HCT116 (cell line): ENCODE results near the gene MEGF10. TPM values are rescaled to one million over a fixed set of nuclear protein-coding genes. Genes with fewer than 3 reads are reported as not detected.

ENCODE experiments used
- ATAC-seq: fragments of 200-7000 bp; cut with Tn5 transposase; 2 replicates; pipeline ENCODE4 v1.9.1; 2020; ENCODE audit warnings: mild to moderate bottlenecking, moderate library complexity
- BruUV-seq: library from RNA; stranded (reverse); fragments of 400-500 nt; replicated peaks from 2 replicates; lab custom pipeline; 2021; lab: Mats Ljungman, UMichigan
- CTCF ChIA-PET: fragments of 300-600 bp; sonication (Branson Sonifier 250); formaldehyde crosslinking; loops from one replicate; lab custom pipeline; 2021; ENCODE audit warnings: antibody characterized with exemption; lab: Charles Lee
- POLR2A ChIA-PET: fragments of 300-600, 350-600 bp; sonication (Branson Sonifier 250); formaldehyde crosslinking; loops from one replicate; lab custom pipeline; 2021; ENCODE audit warnings: antibody characterized with exemption; lab: Charles Lee
- RAD21 ChIA-PET, 2 experiments: fragments of 300-600 bp; sonication (Branson Sonifier 250); formaldehyde crosslinking; loops; one replicate each; lab custom pipeline; 2023; ENCODE audit warnings: low total read pairs in 2 of 2; ENCODE audit not compliant: uncharacterized antibody in 2 of 2, unreplicated experiment in 2 of 2, low non-redundant PET in 1 of 2; lab: Charles Lee
- DNase-seq: peaks from one replicate; pipeline ENCODE4 v3.0.0-alpha.2; 2010; ENCODE audit warnings: low read depth, low spot score
- H2AFZ ChIP-seq: fragments of 200-600 bp; shearing (Covaris generic), sonication (generic); 2 replicates; pipeline ENCODE4 v1.6.1; 2017; ENCODE audit warnings: low read depth, mixed run types, mixed read lengths, antibody characterized with exemption, low read length; ENCODE audit not compliant: poor library complexity, severe bottlenecking
- H3K27ac ChIP-seq: 2 replicates; pipeline ENCODE4 v1.5.1; 2012; ENCODE audit warnings: low read depth, low read length
- H3K27me3 ChIP-seq: fragments of 200-600 bp; sonication (generic); 2 replicates; pipeline ENCODE4 v1.6.1; 2016; ENCODE audit warnings: mixed run types, low read length, mixed read lengths; ENCODE audit not compliant: insufficient read depth
- H3K36me3 ChIP-seq, 2 experiments: fragments of 200-500 bp in 1 of 2; fragments of 200-600 bp in 1 of 2; sonication (Bioruptor generic) in 1 of 2; sonication (generic) in 1 of 2; 2 replicates each; pipeline versions ENCODE4 v1.5.1 to v1.6.1; 2014 to 2016; ENCODE audit warnings: low read length in 2 of 2, inconsistent platforms in 1 of 2, mixed read lengths in 1 of 2, mixed run types in 1 of 2; ENCODE audit not compliant: insufficient read depth in 2 of 2, control insufficient read depth in 1 of 2
- H3K4me1 ChIP-seq, 2 experiments: fragments of 200-600 bp in 1 of 2; sonication (generic) in 1 of 2; 2 replicates each; pipeline versions ENCODE4 v1.5.1 to v1.6.1; 2012 to 2017; ENCODE audit warnings: low read length in 2 of 2, inconsistent platforms in 1 of 2, mild to moderate bottlenecking in 1 of 2, mixed read lengths in 1 of 2, mixed run types in 1 of 2, moderate library complexity in 1 of 2; ENCODE audit not compliant: insufficient read depth in 2 of 2, control insufficient read depth in 1 of 2
- H3K4me2 ChIP-seq: fragments of 200-600 bp; sonication (generic); 2 replicates; pipeline ENCODE4 v1.6.1; 2017; ENCODE audit warnings: mixed run types, low read length, mixed read lengths
- H3K4me3 ChIP-seq, 2 experiments: fragments of 200-600 bp in 1 of 2; sonication (generic) in 1 of 2; replicated peaks in 1 of 2; 2 replicates each; pipeline ENCODE4 v1.5.1; 2011 to 2016; ENCODE audit warnings: low read length in 2 of 2, control low read depth in 1 of 2, low read depth in 1 of 2, mild to moderate bottlenecking in 1 of 2, mixed read lengths in 1 of 2, mixed run types in 1 of 2
- H3K79me2 ChIP-seq: fragments of 200-600 bp; sonication (generic); 2 replicates; pipeline ENCODE4 v1.6.1; 2017; ENCODE audit warnings: mild to moderate bottlenecking, mixed run types, low read length, moderate library complexity, mixed read lengths; ENCODE audit not compliant: insufficient read depth
- H3K9ac ChIP-seq: fragments of 200-600 bp; sonication (generic); 2 replicates; pipeline ENCODE4 v1.6.1; 2016; ENCODE audit warnings: low read length, mixed read lengths
- H3K9me2 ChIP-seq: fragments of 200-600 bp; sonication (generic), shearing (Covaris generic); 2 replicates; pipeline ENCODE4 v1.6.1; 2017; ENCODE audit warnings: mixed run types, mild to moderate bottlenecking, moderate library complexity; ENCODE audit not compliant: insufficient read depth
- H3K9me3 ChIP-seq, 2 experiments: fragments of 200-500 bp in 1 of 2; fragments of 200-600 bp in 1 of 2; sonication (Bioruptor generic) in 1 of 2; sonication (generic) in 1 of 2; 2 replicates each; pipeline ENCODE4 v1.6.1; 2014 to 2017; ENCODE audit warnings: low read length in 2 of 2, mixed read lengths in 2 of 2, inconsistent platforms in 1 of 2, low read depth in 1 of 2, mild to moderate bottlenecking in 1 of 2, mixed run types in 1 of 2, moderate library complexity in 1 of 2; ENCODE audit not compliant: control insufficient read depth in 1 of 2, insufficient read depth in 1 of 2
- H4K20me1 ChIP-seq: fragments of 200-600 bp; sonication (generic), shearing (Covaris generic); 2 replicates; pipeline ENCODE4 v1.6.1; 2017; ENCODE audit warnings: mixed run types, mild to moderate bottlenecking, moderate library complexity; ENCODE audit not compliant: insufficient read depth
- CEBPB ChIP-seq: IDR thresholded peaks from 2 replicates; pipeline ENCODE4 v1.6.1; 2012; ENCODE audit warnings: low read depth
- EZH2phosphoT487 ChIP-seq: fragments of 200-600 bp; IDR thresholded peaks from 2 replicates; pipeline ENCODE4 v1.6.1; 2018; ENCODE audit warnings: antibody characterized with exemption, borderline replicate concordance
- JUND ChIP-seq: IDR thresholded peaks from 2 replicates; pipeline ENCODE4 v1.6.1; 2012
- MAX ChIP-seq: IDR thresholded peaks from 2 replicates; pipeline ENCODE4 v1.6.1; 2012
- POLR2AphosphoS5 ChIP-seq: IDR thresholded peaks from 2 replicates; pipeline ENCODE4 v1.6.1; 2011; ENCODE audit warnings: mild to moderate bottlenecking, low read depth, low read length, moderate library complexity
- RAD21 ChIP-seq: IDR thresholded peaks from 2 replicates; pipeline ENCODE4 v1.6.1; 2012; ENCODE audit warnings: low read depth, mild to moderate bottlenecking
- SIN3A ChIP-seq: IDR thresholded peaks from 2 replicates; pipeline ENCODE4 v1.6.1; 2012; ENCODE audit warnings: low read depth
- SP1 ChIP-seq: IDR thresholded peaks from 2 replicates; pipeline ENCODE4 v1.6.1; 2012; ENCODE audit warnings: low read depth
- SRF ChIP-seq: IDR thresholded peaks from 2 replicates; pipeline ENCODE4 v1.6.1; 2012; ENCODE audit warnings: low read depth
- ZFX ChIP-seq: fragments of 450-650 bp; IDR thresholded peaks from 2 replicates; pipeline ENCODE4 v1.6.1; 2017
- ZNF274 ChIP-seq: fragments of 200-500 bp; sonication (Bioruptor generic); IDR thresholded peaks from 2 replicates; pipeline ENCODE4 v1.6.1; 2014; ENCODE audit warnings: mild to moderate bottlenecking, low read depth, low read length, inconsistent platforms
- intact Hi-C: fragments of 100-400 bp; cut with micrococcal nuclease; formaldehyde crosslinking; loops from 2 replicates; pipeline ENCODE4 v1.10.0; 2022
- total RNA-seq: library from RNA; stranded (reverse); gene quantifications from one replicate; pipeline ENCODE4 v1.2.1, GENCODE V29; 2021; ENCODE audit not compliant: unreplicated experiment

MEGF10 gene
- total RNA-seq, 1 experiment from 2014 or later = 0.02 TPM

- Histone ChIP-seq H3K36me3 (no peaks in the 10 kb centered on the region), H3K9me2 (no peaks in the 10 kb centered on the region), H3K4me1 (peaks cover 0 to 8% of the 10 kb centered on the region in 2 experiments; a peak in 1 of 4 replicates), H3K79me2 (no peaks in the 10 kb centered on the region), H3K9me3 (no peaks in the 10 kb centered on the region), H3K27me3 (no peaks in the 10 kb centered on the region), H3K4me2 (no peak overlapping the region; the same call in 1 of the 2 replicates), H4K20me1 (no peaks in the 10 kb centered on the region)
- ATAC-seq (no peak), DNase-seq (no peak)
- intact Hi-C loops = no loop called here
- TF ChIP-seq SP1 (0 out of 2 replicates have a peak, but pooled peaks have one; percentile 5), ZNF274 (no peak), RAD21 (no peak)
- TF ChIP-seq, all 23 proteins: peak for 1
- Histone ChIP-seq H2AFZ (peak overlapping the region; percentile 30), H3K9ac (no peak overlapping the region), H3K4me3 (no peak overlapping the region), H3K27ac (no peak overlapping the region)
- ChIA-PET POLR2A (no interaction called here), CTCF (no interaction called here), RAD21 (no interaction called here)
- BruUV-seq = no TSS peak
Measured at GRCh38 chr5:127320032-127320965, 29.7 kb downstream of the MEGF10 start.

- H3K9ac ChIP-seq = no peak overlapping the region
- CTCF ChIA-PET = no interaction called here
- intact Hi-C loops = no loop called here
- POLR2A ChIA-PET = no interaction called here
- no TSS peak for BruUV-seq
- DNase-seq (no peak), ATAC-seq (no peak)
- H3K27ac ChIP-seq = no peak overlapping the region
- TF ChIP-seq POLR2AphosphoS5 = no peak
- TF ChIP-seq EZH2phosphoT487 = no peak
- no peak for TF ChIP-seq JUND
- TF ChIP-seq SRF = no peak
- no peak for TF ChIP-seq MAX
- no peak for TF ChIP-seq ZFX
- no peak for TF ChIP-seq CEBPB
- no peak for TF ChIP-seq SIN3A
- TF ChIP-seq ZNF274 = no peak
- TF ChIP-seq SP1 = no peak
- H3K4me3 ChIP-seq = no peak overlapping the region
- H2AFZ ChIP-seq = no peak overlapping the region
- RAD21 ChIA-PET = no interaction called here
- no peaks in the 10 kb centered on the region for H3K9me3 ChIP-seq
- no peaks in the 10 kb centered on the region for H4K20me1 ChIP-seq
- peaks cover 0 to 8% of the 10 kb centered on the region in 2 experiments; a peak in 1 of 4 replicates for H3K4me1 ChIP-seq
- H3K27me3 ChIP-seq = no peaks in the 10 kb centered on the region
- H3K79me2 ChIP-seq = no peaks in the 10 kb centered on the region
- H3K36me3 ChIP-seq = no peaks in the 10 kb centered on the region
- no peaks in the 10 kb centered on the region for H3K9me2 ChIP-seq
- H3K4me2 ChIP-seq = no peak overlapping the region
Measured at GRCh38 chr5:127321465-127321864, 30.9 kb downstream of the MEGF10 start.
